Colon (tissue), 2 donors: ENCODE results near the gene LRP1B.
A peak's percentile ranks its signal among the peaks of the same experiment; 100 is the strongest.
"Not testable (repeated sequence)": the region's sequence is repeated elsewhere in the genome, so short reads cannot be mapped to it uniquely, and the experiment has no call there.

Source experiments
- FAIRE-seq: peaks from 2 replicates; lab custom pipeline; 2012; peaks lifted over from hg19 to GRCh38; lab: Jason Lieb, UNC
- donor health status: control.
- donor health status: control.

Gene LRP1B

DNA sequence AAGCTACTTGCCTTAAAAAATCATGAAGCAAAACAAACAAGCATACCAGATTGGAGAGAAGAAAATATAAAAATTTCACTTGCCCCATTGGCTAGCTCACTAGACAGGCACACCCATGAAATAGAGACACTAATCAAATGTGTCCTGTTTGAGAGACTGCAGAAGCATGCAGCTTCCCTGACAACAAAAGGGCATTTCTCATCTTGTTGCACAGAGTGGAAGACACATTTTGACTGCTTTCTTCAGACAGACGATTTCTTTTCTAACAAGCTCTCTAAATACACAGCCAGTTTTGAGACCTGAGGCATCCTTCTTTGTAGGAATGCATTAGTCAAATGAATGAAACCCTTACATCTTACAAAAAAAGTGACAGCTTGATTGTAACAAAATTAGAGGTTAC is 1792.0 kb downstream of the LRP1B start:
- no peak for FAIRE-seq

DNA sequence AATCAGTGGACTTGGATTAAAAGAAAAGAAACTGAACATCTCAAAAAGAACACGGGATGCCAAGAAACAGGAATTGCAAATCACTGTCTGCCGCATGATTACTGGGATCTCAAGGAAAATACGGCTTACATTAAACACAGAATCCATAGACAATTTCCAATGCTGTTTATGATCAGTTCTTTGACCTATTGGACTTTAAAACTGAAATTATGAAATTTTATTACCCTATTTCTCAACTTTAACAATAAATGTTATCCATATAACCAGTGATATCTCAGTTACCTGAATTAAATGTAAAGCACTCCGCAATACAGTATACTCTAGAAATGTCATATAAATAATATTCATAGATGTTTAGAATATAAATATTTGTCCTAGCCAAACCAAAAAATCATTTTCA is 1793.8 kb downstream of the LRP1B start:
- no peak for FAIRE-seq

- FAIRE-seq: no peak
Measured at GRCh38 chr2:140316345-140316744, 1814.5 kb downstream of the LRP1B start.

DNA sequence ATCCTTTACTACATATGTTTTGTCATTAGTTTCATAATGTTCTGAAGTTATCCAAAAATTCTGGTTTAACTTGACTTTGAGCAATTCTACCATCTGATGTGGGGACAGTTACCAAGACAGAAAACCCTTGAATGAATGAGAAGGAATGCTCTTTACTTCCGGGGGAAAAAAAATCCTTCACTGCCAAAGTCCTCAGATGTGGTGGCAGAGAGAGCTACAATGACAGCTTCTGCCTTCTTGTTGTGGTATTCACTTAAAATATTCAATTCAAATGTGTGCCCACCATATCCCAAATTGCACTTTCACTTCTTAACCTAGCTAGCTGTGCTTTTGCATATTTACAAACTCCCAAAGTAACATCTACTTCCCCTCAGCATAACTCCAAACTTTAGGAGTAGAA is 1818.9 kb downstream of the LRP1B start:
- FAIRE-seq: no peak

DNA sequence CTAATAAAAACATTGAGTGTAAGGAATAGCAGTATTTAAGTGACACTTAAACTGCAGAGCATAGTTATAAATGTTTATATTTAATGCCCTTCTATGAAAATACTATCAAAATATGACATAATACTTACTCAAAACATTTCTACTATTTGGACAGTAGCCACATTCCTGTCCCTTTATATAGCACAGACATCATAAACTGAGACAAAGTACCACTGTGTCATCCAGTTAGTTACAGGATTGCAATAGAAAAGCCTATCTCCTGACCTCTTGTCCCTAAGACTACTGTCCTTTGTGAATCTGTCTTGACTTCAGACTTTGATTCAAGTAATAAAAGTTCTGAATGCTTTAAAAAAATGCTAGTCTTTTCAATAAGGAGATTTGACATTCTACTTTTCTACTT is 1822.1 kb downstream of the LRP1B start:
- no peak for FAIRE-seq

GRCh38 chr2:140307532-140307931 is 1823.3 kb downstream of the LRP1B start:
- no peak for FAIRE-seq

- FAIRE-seq: no peak
Measured at GRCh38 chr2:140295767-140296166, 1835.0 kb downstream of the LRP1B start.

GRCh38 chr2:140288726-140289125 is 1842.1 kb downstream of the LRP1B start:
- FAIRE-seq: no peak

- FAIRE-seq: peak; percentile 28
Measured at GRCh38 chr2:140288213-140288612, 1842.6 kb downstream of the LRP1B start.

- no peak for FAIRE-seq
Measured at GRCh38 chr2:140286377-140286776, 1844.4 kb downstream of the LRP1B start.

GRCh38 chr2:140277344-140277743 is 1853.5 kb downstream of the LRP1B start:
- FAIRE-seq: not testable (repeated sequence)

- no peak for FAIRE-seq
Measured at GRCh38 chr2:140276661-140277060, 1854.2 kb downstream of the LRP1B start.

DNA sequence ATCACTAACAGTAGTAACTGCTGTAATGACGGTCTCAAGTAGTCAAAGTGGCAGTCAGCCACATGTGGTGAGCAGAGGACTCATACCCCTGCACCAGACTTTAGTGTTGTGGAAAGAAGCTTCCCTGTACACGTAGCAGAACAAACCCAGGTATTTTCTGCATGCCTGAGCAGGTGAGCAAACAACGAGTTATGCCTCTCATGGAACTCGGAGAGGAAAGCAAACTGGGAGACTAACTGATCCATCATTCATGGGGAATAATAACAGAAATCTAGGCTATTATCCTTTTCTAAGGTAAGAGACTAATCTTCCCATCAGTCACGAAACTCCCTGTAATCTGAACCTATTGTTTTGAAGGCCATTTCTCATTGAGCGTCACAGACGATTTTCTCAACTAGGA is 1855.4 kb downstream of the LRP1B start:
- no peak for FAIRE-seq

- no peak for FAIRE-seq
Measured at GRCh38 chr2:140274891-140275290, 1855.9 kb downstream of the LRP1B start.

DNA sequence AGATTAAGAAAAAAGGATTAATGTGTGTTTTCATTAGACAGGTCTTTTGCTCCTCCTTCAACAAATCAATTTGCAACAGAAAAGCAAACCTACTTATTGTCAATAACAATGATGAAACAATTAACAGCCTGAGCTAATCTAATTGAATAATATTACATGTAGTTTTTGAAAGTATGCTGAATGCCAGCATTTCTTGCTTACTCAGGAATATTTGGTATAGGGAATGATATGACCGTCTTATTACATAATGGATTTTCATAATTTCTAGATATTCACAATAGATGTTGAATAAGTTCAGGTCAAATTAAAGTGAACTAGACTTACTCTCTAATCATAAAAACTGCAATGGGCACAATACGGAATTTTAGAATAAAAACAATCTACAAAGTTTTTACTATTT is 1856.9 kb downstream of the LRP1B start:
- FAIRE-seq: no peak

DNA sequence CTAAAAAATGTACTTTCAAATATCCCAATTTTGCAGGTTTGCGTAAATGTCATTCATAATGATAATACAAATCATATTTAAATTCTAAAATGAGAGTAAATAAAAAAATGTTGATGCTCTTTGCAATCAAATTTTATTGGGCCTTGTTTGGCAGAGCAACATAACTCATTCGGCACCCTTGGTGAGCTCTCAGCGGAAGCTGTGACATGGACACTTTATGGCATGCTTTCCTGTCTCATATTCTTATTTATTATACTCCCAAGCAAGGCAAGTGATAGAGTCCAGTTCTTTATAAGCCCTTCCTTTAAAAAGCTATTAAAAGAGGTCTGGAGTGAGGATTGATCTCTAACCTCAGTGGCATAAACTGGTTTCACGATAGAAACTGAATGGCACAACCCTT is 1857.4 kb downstream of the LRP1B start:
- no peak for FAIRE-seq

DNA sequence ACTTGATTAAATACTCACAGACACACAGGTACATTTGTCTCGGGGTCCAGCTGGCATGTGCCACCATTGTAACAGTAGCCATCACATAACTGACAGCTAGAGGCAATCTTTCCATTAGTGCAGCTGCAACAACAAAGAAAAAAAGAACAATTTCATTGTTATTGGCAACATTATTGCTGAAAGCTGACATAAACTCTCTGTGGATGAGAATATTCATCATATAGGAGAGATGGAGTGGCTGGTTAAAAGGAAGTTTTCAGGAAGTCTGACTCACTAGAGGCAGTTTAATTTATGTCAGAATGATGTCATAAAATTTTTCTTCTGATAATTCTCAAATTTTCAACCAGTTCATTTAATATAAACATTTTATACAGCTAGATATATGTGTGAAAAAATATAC is 1860.6 kb downstream of the LRP1B start:
- no peak for FAIRE-seq

DNA sequence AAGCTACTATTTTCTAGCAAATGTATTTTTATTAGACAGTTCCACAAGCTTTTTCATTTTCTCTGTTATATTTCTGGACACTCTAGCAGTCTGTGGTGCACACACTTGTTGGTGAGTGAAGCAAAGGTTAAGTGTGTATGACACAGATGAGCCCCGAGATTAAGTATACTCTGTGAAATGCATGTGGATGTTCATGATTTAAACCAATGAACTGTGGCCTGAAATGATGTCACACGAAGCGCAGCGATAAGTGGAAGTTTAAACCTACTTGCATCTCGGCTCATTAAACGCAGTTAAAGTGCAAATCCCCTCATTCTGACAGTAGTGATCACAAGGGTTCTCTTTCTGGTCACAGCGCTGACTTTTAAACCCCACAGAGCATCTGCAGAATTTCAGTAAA is 1861.8 kb downstream of the LRP1B start:
- FAIRE-seq: no peak

GRCh38 chr2:140262908-140263307 is 1867.9 kb downstream of the LRP1B start:
- no peak for FAIRE-seq

DNA sequence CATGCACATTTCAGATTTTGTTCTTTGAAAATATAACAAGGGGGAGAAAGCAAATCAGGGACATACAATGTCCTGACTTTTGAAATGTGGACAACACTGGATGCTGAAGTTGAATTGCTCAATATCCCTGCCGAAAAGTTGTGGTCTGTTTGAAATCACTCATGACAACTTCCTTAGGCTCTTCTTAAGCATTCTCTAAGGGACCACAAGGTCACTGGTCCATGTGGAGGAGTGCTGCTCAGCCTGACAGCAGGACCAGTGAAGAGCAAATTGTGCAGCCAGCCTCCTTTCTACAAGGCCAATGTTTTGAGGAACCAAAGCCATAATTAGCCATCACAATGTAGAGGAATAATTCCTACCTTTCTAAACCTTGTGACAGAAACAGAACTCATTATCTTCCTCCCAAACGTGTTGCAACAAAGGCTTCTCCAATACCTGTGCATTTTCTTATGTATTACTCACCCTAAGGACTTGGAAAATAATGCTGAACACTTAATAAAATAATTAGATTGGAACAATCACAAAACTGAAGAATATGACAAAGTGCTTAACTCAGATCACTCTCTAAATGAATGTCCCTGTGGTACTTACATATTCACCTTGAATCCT is 1873.0 kb downstream of the LRP1B start:
- no peak for FAIRE-seq

DNA sequence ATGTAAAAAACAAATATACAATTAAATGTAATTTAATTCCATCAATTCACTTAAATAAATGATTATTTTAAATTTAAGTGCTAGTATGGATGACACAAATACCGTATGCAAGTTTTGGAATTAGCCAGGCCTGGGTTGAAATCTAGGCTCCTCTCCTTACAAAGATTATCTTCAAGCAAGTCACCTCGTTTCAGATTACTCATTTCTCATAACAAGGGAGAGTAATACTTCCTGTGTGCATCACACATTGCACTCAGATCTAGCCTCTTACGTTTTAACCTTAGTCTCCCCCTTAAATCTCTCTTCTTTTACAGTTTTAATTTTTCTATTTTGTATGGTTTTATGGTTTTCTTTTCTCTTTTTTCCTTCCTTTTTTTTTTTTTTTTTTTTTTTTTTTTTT is 1874.7 kb downstream of the LRP1B start:
- FAIRE-seq: no peak

DNA sequence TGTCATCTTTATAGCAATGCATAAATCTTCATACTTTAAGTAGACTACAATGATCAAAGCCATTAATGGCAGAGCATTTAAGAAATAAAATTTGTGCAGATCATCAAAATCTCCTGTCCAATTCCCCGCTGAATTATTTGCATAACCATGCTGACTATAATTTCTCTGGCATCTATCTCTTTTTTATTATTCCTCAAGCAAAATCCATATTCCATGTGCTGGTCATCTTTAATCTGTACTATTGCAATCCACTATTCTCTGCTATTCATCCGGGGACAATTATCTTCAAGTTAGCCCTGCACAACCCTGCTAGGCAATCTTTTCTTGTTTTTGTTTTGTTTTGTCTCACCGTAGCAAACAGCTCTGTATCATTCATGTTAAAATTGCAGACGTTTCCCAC is 1881.0 kb downstream of the LRP1B start:
- FAIRE-seq: no peak

- FAIRE-seq: no peak
Measured at GRCh38 chr2:140248623-140249022, 1882.2 kb downstream of the LRP1B start.

GRCh38 chr2:140247451-140248195 is 1883.2 kb downstream of the LRP1B start:
- no peak for FAIRE-seq
